ENCODE data around the gene UBN1. TPM values are rescaled to one million over a fixed set of nuclear protein-coding genes. Genes with fewer than 3 reads are reported as not detected.

UBN1 gene
- total RNA-seq, 1 experiment from 2014 or later = 51.0 TPM

DNA sequence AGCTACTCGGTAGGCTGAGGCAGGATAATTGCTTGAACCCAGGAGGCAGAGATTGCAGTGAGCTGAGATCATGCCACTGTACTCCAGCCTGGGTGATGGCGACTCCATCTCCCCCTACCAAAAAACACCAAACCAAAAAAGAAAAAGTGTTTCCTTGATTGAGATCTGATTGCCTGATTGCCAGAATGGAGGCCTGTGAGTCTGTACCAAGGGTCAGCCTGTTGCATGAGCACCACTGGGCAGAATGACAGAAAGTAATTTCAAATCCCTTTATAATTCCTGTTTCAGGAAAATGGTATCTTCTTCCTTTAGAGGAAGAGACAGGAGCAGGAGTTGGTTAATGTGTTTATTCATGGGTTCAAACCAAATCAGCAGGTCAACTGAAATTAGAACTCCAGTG is 8.5 kb downstream of the UBN1 start:
- Histone ChIP-seq H3K27ac (ENCODE audit: low read depth, low read length, poor library complexity, severe bottlenecking) (no peak overlapping the region), H3K4me1 (ENCODE audit: insufficient read depth, low read length, poor library complexity, severe bottlenecking) (no peaks in the 10 kb centered on the region), H3K36me3 (ENCODE audit: insufficient read depth, low read length, poor library complexity, severe bottlenecking) (peaks cover 68% of the 10 kb centered on the region), H3K27me3 (replicated peaks; ENCODE audit: insufficient read depth, low read depth, low read length, poor library complexity) (no peaks in the 10 kb centered on the region), H3K4me3 (ENCODE audit: low read depth, low read length, poor library complexity, severe bottlenecking) (no peak overlapping the region), H3K9me3 (ENCODE audit: low read depth, low read length, poor library complexity, severe bottlenecking) (no peaks in the 10 kb centered on the region)
- no TSS peak for BruUV-seq (replicated peaks)
- intact Hi-C loops (cut with micrococcal nuclease; ENCODE audit: unreplicated experiment) = no loop called here
- TF ChIP-seq EZH2 (IDR thresholded peaks at IDR 0.05; ENCODE audit: borderline replicate concordance, low read depth, low read length, poor library complexity, severe bottlenecking) = no peak
- TF ChIP-seq, protein P1, sequence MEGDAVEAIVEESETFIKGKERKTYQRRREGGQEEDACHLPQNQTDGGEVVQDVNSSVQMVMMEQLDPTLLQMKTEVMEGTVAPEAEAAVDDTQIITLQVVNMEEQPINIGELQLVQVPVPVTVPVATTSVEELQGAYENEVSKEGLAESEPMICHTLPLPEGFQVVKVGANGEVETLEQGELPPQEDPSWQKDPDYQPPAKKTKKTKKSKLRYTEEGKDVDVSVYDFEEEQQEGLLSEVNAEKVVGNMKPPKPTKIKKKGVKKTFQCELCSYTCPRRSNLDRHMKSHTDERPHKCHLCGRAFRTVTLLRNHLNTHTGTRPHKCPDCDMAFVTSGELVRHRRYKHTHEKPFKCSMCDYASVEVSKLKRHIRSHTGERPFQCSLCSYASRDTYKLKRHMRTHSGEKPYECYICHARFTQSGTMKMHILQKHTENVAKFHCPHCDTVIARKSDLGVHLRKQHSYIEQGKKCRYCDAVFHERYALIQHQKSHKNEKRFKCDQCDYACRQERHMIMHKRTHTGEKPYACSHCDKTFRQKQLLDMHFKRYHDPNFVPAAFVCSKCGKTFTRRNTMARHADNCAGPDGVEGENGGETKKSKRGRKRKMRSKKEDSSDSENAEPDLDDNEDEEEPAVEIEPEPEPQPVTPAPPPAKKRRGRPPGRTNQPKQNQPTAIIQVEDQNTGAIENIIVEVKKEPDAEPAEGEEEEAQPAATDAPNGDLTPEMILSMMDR (conservative IDR thresholded peaks at IDR 0.05; ENCODE audit: low read depth, low read length) = no peak
- POLR2A ChIA-PET (ENCODE audit: low non-redundant PET) = no interaction called here
- no peak for DNase-seq (ENCODE audit: low spot score)
- CTCF ChIA-PET = no interaction called here

DNA sequence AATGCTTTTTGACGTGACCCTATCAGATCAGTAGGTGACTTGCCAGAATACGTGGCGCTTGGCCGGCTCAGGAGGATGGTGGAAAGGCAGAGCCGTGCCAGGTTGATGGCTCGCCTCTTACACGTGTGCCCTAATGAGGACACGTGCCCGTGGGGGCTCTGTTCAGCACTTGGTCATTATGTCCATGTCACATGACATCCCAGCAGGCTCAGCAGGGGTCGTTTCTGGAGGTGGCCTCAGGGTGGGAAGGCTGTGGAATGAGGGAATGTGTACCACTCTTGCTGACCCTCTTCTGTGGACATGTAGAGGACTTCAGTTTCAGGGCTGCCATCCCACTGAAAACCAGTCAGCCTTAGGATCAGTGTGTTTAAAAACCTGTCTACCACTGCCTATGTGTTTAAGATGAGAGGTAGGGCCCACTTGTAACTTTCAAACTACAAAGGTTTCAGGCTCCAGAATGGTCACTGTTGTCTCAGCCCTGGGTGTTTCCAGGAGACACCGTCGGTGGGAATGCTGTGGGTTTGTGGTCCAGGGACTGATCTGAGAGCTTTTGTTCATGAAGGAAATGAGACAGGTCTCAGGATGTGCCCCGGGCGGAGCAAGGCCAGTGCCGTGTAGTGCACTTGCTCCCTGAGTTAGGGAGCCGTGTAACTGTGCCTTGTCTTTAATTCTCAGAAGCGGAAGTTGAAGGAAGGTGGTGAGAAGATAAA is 12.1 kb downstream of the UBN1 start:
- no TSS peak for BruUV-seq (replicated peaks)

DNA sequence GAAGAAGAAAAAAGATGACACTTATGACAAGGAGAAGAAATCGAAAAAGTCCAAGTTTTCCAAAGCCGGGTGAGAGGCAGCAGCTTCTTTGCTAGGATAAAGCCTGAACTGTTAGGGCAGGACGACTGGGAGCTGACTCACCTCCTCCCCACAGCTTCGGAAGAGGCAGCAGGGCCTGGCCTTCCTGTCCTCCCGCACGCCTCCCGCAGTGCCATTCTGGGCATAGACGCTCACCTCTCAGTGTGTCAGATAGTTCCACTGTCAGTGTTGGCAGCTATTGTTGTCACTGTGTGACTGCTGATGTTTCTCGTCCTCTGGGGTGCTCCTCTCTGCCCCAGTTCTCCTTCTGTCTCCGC is 12.6 kb downstream of the UBN1 start:
- intact Hi-C loops (cut with micrococcal nuclease; ENCODE audit: unreplicated experiment) = no loop called here
- H3K27ac ChIP-seq (ENCODE audit: low read depth, low read length, poor library complexity, severe bottlenecking) = no peak overlapping the region
- no TSS peak for BruUV-seq (replicated peaks)
- H3K9me3 ChIP-seq (ENCODE audit: low read depth, low read length, poor library complexity, severe bottlenecking) = no peaks in the 10 kb centered on the region
- peaks cover 74% of the 10 kb centered on the region for H3K36me3 ChIP-seq (ENCODE audit: insufficient read depth, low read length, poor library complexity, severe bottlenecking)
- H3K4me3 ChIP-seq (ENCODE audit: low read depth, low read length, poor library complexity, severe bottlenecking) = no peak overlapping the region
- ChIA-PET POLR2A (ENCODE audit: low non-redundant PET) (no interaction called here), CTCF (no interaction called here)
- no peak for DNase-seq (ENCODE audit: low spot score)
- H3K27me3 ChIP-seq (replicated peaks; ENCODE audit: insufficient read depth, low read depth, low read length, poor library complexity) = no peaks in the 10 kb centered on the region
- TF ChIP-seq EZH2 (IDR thresholded peaks at IDR 0.05; ENCODE audit: borderline replicate concordance, low read depth, low read length, poor library complexity, severe bottlenecking) = no peak
- TF ChIP-seq, protein P1 (conservative IDR thresholded peaks at IDR 0.05; ENCODE audit: low read depth, low read length) = no peak
- no peaks in the 10 kb centered on the region for H3K4me1 ChIP-seq (ENCODE audit: insufficient read depth, low read length, poor library complexity, severe bottlenecking)

More for the DNA sequence above, 12.1 kb downstream of the UBN1 start:
- TF ChIP-seq EZH2 (IDR thresholded peaks at IDR 0.05; ENCODE audit: borderline replicate concordance, low read depth, low read length, poor library complexity, severe bottlenecking) = no peak
- TF ChIP-seq, protein P1 (conservative IDR thresholded peaks at IDR 0.05; ENCODE audit: low read depth, low read length) = no peak
- no peak overlapping the region for H3K4me3 ChIP-seq (ENCODE audit: low read depth, low read length, poor library complexity, severe bottlenecking)
- no peaks in the 10 kb centered on the region for H3K27me3 ChIP-seq (replicated peaks; ENCODE audit: insufficient read depth, low read depth, low read length, poor library complexity)
- DNase-seq (ENCODE audit: low spot score) = no peak
- POLR2A ChIA-PET (ENCODE audit: low non-redundant PET) = no interaction called here
- H3K27ac ChIP-seq (ENCODE audit: low read depth, low read length, poor library complexity, severe bottlenecking) = no peak overlapping the region
- H3K9me3 ChIP-seq (ENCODE audit: low read depth, low read length, poor library complexity, severe bottlenecking) = no peaks in the 10 kb centered on the region
- H3K36me3 ChIP-seq (ENCODE audit: insufficient read depth, low read length, poor library complexity, severe bottlenecking) = peaks cover 78% of the 10 kb centered on the region
- no peaks in the 10 kb centered on the region for H3K4me1 ChIP-seq (ENCODE audit: insufficient read depth, low read length, poor library complexity, severe bottlenecking)
- CTCF ChIA-PET = no interaction called here
- intact Hi-C loops (cut with micrococcal nuclease; ENCODE audit: unreplicated experiment) = no loop called here

All from A673 (cell line).